ENCODE data around the gene MLN. TPM values are rescaled to one million over a fixed set of nuclear protein-coding genes. Genes with fewer than 3 reads are reported as not detected.

Gene MLN
- total RNA-seq, 1 donor, result not detected

DNA sequence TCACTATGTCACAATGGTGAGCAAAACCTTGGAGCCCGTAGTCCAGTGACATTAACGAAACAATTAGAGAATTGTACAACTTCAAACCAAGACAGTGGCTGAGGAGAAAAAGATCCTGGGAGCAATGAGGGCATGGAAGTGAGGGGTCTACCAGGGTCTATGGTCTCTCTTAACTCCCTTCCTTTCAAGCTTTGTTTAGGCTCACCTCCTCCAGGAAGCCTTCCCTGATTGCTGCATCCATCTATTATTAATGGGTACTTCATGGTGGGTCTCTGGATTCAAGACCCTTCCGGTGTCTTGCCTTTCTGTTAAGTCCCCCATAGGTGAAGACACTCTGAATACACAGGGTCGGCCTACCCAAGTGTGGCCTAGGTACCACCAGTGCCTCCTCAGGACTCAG lies 38.1 kb upstream of the MLN start:
- no peak overlapping the region for H3K4me3 ChIP-seq (ENCODE audit: low read depth, low read length)
- no peak for DNase-seq (ENCODE audit: low read depth)
- TF ChIP-seq, protein P1, sequence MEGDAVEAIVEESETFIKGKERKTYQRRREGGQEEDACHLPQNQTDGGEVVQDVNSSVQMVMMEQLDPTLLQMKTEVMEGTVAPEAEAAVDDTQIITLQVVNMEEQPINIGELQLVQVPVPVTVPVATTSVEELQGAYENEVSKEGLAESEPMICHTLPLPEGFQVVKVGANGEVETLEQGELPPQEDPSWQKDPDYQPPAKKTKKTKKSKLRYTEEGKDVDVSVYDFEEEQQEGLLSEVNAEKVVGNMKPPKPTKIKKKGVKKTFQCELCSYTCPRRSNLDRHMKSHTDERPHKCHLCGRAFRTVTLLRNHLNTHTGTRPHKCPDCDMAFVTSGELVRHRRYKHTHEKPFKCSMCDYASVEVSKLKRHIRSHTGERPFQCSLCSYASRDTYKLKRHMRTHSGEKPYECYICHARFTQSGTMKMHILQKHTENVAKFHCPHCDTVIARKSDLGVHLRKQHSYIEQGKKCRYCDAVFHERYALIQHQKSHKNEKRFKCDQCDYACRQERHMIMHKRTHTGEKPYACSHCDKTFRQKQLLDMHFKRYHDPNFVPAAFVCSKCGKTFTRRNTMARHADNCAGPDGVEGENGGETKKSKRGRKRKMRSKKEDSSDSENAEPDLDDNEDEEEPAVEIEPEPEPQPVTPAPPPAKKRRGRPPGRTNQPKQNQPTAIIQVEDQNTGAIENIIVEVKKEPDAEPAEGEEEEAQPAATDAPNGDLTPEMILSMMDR (IDR thresholded peaks at IDR 0.05; ENCODE audit: insufficient read depth, low read length), result no peak

GRCh38 chr6:33841070-33841469 lies 37.3 kb upstream of the MLN start:
- no peak overlapping the region for H3K4me3 ChIP-seq (ENCODE audit: low read depth, low read length)
- no peak for DNase-seq (ENCODE audit: low read depth)
- TF ChIP-seq, protein P1 (IDR thresholded peaks at IDR 0.05; ENCODE audit: insufficient read depth, low read length), result peak; percentile 17

DNA sequence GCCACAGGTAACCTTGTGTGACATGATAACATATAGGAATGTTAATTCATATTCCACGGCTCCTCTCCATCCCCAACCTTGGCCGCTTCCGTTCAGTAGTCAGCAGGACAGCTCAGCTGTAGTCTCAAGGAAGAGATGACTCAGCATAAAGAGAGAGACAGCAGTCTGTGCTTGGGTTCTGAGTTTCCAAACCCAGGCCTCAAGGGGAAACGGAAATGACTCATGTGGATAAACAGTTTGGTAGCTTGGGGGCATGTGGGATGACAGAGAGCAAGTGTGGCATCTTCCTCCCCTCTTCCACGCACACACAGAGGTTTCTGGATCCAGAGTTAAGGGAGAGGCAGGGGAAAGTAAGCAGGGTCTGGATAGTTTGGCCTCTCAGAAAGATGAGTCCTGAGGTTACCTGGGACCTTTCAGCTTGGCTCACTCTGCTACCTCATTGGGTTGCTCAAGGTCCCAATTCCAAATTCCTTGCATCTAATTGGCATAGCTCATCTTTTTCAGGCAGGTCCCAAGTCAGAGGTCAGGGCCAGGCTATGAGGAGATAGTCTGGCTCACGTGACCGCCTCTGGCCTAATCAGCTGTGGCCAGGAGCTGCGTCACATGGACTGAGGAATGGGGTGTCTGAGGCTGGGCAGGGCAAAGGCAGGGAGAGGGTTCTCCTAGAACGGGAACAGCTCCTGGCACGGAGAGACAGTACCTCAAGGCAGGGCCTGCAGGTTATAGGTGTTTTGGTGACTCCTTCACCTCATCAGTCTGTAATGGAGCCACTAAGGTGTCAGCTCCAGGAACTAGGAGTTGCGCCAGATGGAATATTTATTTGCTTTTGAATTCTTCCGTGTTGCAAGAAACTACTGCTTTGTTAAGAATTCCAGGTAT lies 36.5 kb upstream of the MLN start:
- peak; percentile 93 for DNase-seq (ENCODE audit: low read depth)
- H3K4me3 ChIP-seq (ENCODE audit: low read depth, low read length), result no peak overlapping the region
- TF ChIP-seq, protein P1 (IDR thresholded peaks at IDR 0.05; ENCODE audit: insufficient read depth, low read length), result no peak

- no peak overlapping the region for H3K4me3 ChIP-seq (ENCODE audit: low read depth, low read length)
- TF ChIP-seq, protein P1 (IDR thresholded peaks at IDR 0.05; ENCODE audit: insufficient read depth, low read length), result no peak
- no peak for DNase-seq (ENCODE audit: low read depth)
Observed at GRCh38 chr6:33839399-33840047, 35.7 kb upstream of the MLN start.

DNA sequence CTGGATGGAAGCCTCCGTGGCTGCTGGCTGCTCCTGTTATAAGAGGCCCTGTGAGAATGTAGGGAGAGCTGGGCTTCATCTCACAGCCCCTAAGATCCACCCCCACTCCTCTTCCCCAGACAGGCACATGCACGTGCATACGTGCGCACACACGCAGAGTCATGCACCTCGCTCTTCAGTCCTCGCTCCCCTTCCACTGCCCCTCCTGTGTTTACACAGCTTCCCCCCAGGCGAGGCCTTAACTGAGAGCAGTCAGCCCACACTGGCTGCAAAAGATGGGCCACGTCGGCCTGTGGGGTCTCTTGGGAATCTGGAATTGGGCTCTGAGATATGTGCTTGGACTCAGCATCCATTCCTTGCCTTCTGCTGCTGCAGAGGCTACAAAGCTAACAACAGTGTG lies 35.2 kb upstream of the MLN start:
- no peak overlapping the region for H3K4me3 ChIP-seq (ENCODE audit: low read depth, low read length)
- TF ChIP-seq, protein P1 (IDR thresholded peaks at IDR 0.05; ENCODE audit: insufficient read depth, low read length), result no peak
- DNase-seq (ENCODE audit: low read depth), result no peak

DNA sequence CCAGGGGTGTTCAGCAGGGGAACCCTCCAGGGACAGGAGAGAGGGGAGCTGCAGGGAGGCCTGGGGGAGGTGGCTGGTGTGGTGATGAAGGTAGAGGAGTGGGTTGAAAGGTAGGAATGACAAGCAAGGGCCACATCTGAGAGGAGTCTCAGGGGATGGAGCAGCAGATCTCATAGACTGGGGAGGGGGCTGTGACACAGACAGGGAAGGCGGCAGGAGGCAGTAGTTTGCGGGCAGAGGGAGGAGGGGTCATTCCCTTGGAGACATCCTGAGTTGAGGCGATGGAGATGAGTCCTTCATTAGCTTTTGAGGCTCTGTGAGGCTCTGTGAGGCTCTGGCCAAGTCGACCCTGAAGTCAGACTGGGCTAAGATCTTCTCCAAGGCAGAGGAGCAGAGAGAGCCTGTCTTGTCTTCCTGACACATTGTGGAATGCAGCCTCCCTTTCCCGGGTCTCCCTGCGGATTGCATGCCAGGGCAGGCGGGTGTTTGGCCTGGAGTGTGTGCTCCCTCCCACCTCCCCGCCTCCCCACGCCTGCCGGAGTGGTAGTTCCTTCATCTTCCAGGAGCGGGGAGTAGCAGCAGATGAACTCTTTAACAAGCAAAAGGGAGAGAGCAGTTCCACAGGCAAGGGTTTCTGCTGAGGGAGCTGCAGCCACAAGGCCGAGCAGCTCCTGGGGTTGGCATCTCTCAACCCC lies 34.3 kb upstream of the MLN start:
- TF ChIP-seq, protein P1 (IDR thresholded peaks at IDR 0.05; ENCODE audit: insufficient read depth, low read length), result no peak
- no peak overlapping the region for H3K4me3 ChIP-seq (ENCODE audit: low read depth, low read length)
- DNase-seq (ENCODE audit: low read depth), result peak; percentile 44
